Left lung (tissue), 10 donors: Measurements from ENCODE around the gene DNAJB6. TPM values are rescaled to one million over a fixed set of nuclear protein-coding genes. Genes with fewer than 3 reads are reported as not detected.
"Not testable (repeated sequence)": the region's sequence is repeated elsewhere in the genome, so short reads cannot be mapped to it uniquely, and the experiment has no call there.

Experiments used
- ATAC-seq: fragments of 200-7000 bp; cut with Tn5 transposase; one replicate; pipeline ENCODE4 v1.9.1; 2020; ENCODE audit warnings: moderate library complexity
- DNase-seq, 4 donors: peaks; one replicate each; pipeline ENCODE4 v3.0.0-alpha.2; 2013 to 2020
- H3K27ac ChIP-seq, 2 donors: fragments of 200-600 bp; sonication (generic) in 1 of 2; one replicate each; pipeline versions ENCODE4 v1.5.0 to v1.8.0; 2020 to 2021
- H3K27me3 ChIP-seq, 2 donors: fragments of 200-600 bp; sonication (generic) in 1 of 2; one replicate each; pipeline versions ENCODE4 v1.5.0 to v1.8.0; 2020 to 2021
- H3K36me3 ChIP-seq, 2 donors: fragments of 200-600 bp; sonication (generic) in 1 of 2; one replicate each; pipeline versions ENCODE4 v1.5.0 to v1.8.0; 2020 to 2021
- H3K4me1 ChIP-seq, 2 donors: fragments of 200-600 bp; one replicate each; pipeline ENCODE4 v1.8.0; 2021
- H3K4me3 ChIP-seq, 2 donors: fragments of 200-600 bp; sonication (generic) in 1 of 2; one replicate each; pipeline versions ENCODE4 v1.5.0 to v1.8.0; 2020 to 2021; ENCODE audit warnings: mild to moderate bottlenecking in 1 of 2
- H3K9me3 ChIP-seq, 2 donors: fragments of 200-600 bp; sonication (generic) in 1 of 2; one replicate each; pipeline versions ENCODE4 v1.5.0 to v1.8.0; 2020 to 2021
- intact Hi-C, 2 donors: fragments of 100-400 bp; cut with DNase I; formaldehyde crosslinking; loops; one replicate each; pipeline versions ENCODE4 v1.11.2 to v1.14.2; 2022
- polyA plus RNA-seq, 6 donors: library from polyadenylated mRNA; unstranded; fragments of 120-200 nt; gene quantifications; one replicate each; pipeline ENCODE4 v1.2.1, GENCODE V29; 2013; ENCODE audit not compliant: insufficient read length in 6 of 6
- total RNA-seq, 2 donors: library from RNA; stranded (reverse); fragmentation: NEBNext Ultra II Directional; extraction: Animal tissue kit (Norgen Biotek cat#: 25700); gene quantifications; one replicate each; pipeline ENCODE4 v1.2.1, GENCODE V29; 2021
- TF ChIP-seq, protein P1 (sequence below), 2 donors: fragments of 200-600 bp; sonication (generic) in 1 of 2; IDR thresholded peaks; one replicate each; pipeline versions ENCODE4 v1.5.0 to v1.8.0; 2021; ENCODE audit warnings: antibody characterized with exemption in 2 of 2
- donor health status: DM: no; HTN: yes; CAD: no.
- donor health status: DM: no; HTN: no; CAD: no.

The DNAJB6 gene
- total and polyA plus RNA-seq, 8 donors = 76.6 to 150 (median 131) TPM

DNA sequence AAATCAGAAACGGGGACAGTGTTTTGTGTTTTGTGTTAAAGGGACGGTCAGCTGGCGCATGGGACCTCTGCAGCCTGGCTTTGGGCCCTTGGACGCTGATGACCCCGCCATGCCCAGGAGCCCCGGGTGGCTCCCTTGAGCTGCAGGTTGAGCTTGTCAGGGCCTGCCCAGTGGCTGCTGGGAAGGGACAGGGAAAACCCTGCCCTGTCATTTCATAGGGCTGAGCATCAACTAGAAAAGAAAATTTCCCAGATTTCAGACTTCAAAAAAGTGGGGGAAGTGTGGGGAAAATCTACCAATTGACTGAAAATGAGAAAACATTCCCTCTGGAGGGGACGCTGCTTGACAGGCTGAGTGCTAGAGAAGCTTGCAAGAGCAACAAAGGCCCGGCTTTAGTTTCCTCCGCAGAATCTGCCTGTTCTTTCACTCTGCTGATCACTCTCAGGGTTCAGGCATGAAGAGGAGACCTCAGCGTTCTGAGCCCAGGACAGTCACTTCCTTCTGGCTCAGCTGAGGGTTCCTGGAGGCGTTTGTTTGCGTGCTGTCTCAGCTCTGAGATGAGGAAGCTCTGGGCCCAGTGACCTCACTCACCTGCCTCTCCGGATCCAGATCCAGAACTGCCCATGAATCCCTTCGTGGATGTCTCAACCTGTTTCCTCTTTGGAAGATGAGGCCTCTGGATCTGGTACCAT, 18.6 kb upstream of the DNAJB6 start:
- H3K36me3 ChIP-seq = no peaks in the 10 kb centered on the region
- H3K27me3 ChIP-seq = no peaks in the 10 kb centered on the region
- peaks cover 0 to 11% of the 10 kb centered on the region in 2 donors for H3K4me1 ChIP-seq
- DNase-seq (peak in 1 of 4 donors; percentile 76), ATAC-seq (peak; percentile 83)
- peak overlapping the region; percentile 15 to 78 for H3K27ac ChIP-seq
- intact Hi-C loops = no loop called here
- H3K4me3 ChIP-seq = no peak overlapping the region
- TF ChIP-seq, protein P1, sequence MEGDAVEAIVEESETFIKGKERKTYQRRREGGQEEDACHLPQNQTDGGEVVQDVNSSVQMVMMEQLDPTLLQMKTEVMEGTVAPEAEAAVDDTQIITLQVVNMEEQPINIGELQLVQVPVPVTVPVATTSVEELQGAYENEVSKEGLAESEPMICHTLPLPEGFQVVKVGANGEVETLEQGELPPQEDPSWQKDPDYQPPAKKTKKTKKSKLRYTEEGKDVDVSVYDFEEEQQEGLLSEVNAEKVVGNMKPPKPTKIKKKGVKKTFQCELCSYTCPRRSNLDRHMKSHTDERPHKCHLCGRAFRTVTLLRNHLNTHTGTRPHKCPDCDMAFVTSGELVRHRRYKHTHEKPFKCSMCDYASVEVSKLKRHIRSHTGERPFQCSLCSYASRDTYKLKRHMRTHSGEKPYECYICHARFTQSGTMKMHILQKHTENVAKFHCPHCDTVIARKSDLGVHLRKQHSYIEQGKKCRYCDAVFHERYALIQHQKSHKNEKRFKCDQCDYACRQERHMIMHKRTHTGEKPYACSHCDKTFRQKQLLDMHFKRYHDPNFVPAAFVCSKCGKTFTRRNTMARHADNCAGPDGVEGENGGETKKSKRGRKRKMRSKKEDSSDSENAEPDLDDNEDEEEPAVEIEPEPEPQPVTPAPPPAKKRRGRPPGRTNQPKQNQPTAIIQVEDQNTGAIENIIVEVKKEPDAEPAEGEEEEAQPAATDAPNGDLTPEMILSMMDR (IDR thresholded peaks at IDR 0.05) = no peak
- no peaks in the 10 kb centered on the region for H3K9me3 ChIP-seq

DNA sequence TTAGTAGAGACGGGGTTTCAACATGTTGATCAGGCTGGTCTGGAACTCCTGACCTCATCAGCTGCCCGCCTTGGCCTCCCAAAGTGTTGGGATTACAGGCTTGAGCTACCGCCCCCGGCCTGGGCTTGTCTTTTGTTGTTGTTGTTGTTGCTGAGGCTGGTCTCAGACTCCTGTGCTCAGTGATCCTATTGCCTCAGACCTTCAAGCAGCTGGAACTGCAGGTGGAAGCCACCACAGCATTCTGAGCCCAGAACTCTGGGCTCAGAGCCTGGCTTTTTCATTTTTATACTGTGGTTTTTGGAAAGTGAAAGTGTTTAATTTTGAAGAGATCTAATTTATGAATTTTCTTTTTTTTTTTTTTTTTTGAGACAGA, 16.2 kb upstream of the DNAJB6 start:
- intact Hi-C loops = no loop called here
- Histone ChIP-seq H3K36me3 (no peaks in the 10 kb centered on the region), H3K4me3 (no peak overlapping the region), H3K27me3 (no peaks in the 10 kb centered on the region), H3K9me3 (no peaks in the 10 kb centered on the region), H3K4me1 (peaks cover 0 to 11% of the 10 kb centered on the region in 2 donors), H3K27ac (no peak overlapping the region)
- ATAC-seq (peak; percentile 39), DNase-seq (peak in 1 of 4 donors; percentile 13)
- TF ChIP-seq, protein P1 (IDR thresholded peaks at IDR 0.05) = no peak

DNA sequence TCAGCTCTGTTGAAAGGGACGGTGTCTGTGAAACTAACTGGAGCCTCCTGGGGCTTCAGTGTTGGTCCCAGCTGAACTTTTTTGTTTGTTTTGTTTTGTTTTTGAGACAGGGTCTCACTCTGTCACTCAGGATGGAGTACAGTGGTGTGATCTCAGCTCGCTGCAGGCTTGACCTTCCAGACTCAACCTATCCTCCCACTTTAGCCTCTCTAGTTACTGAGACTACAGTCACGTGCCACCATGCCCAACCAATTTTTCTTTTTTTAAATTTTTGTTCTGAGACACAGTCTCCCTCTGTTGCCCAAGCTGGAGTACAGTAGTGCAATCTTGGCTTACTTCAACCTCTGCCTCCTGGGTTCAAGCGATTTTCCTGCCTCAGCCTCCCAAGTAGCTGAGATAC, 13.4 kb upstream of the DNAJB6 start:
- Histone ChIP-seq H3K9me3 (no peaks in the 10 kb centered on the region), H3K27ac (no peak overlapping the region), H3K36me3 (no peaks in the 10 kb centered on the region), H3K4me1 (peaks cover 0 to 5% of the 10 kb centered on the region in 2 donors), H3K4me3 (no peak overlapping the region), H3K27me3 (no peaks in the 10 kb centered on the region)
- intact Hi-C loops = no loop called here
- no peak for ATAC-seq
- peak in 1 of 4 donors; percentile 3 for DNase-seq
- TF ChIP-seq, protein P1 (IDR thresholded peaks at IDR 0.05) = no peak

DNA sequence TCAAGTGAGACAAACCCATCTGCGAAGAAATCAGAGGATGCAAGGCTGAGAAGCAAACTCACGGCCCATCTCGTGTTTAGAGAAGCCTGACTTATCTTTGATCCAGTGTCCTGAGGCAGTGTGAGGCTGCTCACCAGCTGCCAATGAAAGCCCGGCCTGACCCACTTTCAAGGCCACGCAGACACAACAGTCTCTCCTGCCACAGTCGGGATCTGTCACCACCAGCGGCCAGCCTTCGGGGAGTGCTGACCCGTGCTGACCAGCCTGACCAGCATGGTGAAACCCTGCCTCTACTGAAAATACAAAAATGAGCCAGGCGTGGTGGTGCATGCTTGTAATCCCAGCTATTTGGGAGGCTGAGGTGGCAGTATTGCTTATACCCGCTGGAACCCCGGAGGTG, 7.4 kb upstream of the DNAJB6 start:
- Histone ChIP-seq H3K4me1 (no peaks in the 10 kb centered on the region), H3K27me3 (no peaks in the 10 kb centered on the region), H3K36me3 (no peaks in the 10 kb centered on the region), H3K9me3 (no peaks in the 10 kb centered on the region), H3K4me3 (no peak overlapping the region), H3K27ac (no peak overlapping the region)
- TF ChIP-seq, protein P1 (IDR thresholded peaks at IDR 0.05) = no peak
- intact Hi-C loops = no loop called here
- ATAC-seq (no peak), DNase-seq (no peak)

DNA sequence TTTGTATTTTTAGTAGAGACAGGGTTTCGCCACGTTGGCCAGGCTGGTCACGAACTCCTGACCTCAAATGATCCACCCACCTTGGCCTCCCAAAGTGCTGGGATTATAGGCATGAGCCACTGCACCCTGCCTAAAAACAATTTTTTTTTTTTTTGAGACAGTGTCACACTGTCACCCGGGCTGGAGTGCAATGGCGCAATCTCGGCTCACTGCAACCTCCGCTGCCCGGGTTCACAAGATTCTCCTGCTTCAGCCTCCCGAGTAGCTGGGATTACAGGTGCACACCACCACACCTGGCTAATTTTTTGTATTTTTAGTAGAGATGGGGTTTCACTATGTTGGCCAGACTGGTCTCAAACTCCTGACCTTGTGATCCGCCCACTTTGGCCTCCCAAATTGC, 6.2 kb upstream of the DNAJB6 start:
- not testable (repeated sequence) for DNase-seq

DNA sequence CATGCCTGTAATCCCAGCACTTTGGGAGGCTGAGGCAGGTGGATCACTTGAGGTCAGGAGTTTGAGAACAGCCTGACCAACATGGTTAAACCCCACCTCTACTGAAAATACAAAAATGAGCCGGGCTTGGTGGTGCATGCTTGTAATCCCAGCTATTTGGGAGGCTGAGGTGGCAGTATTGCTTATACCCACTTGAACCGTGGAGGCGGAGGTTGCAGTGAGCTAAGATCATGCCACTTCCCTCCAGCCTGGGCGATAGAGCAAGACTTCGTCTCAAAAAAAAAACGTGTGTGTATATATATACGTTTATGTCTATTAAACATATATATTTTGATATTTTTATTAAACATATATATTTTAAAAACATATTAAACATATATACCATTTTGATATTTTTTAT, 5.8 kb upstream of the DNAJB6 start:
- intact Hi-C loops, ATAC-seq: not testable (repeated sequence)

More for the DNA sequence above, 6.2 kb upstream of the DNAJB6 start:
- H3K27ac ChIP-seq, H3K9me3 ChIP-seq, H3K36me3 ChIP-seq, H3K4me1 ChIP-seq, ATAC-seq, intact Hi-C loops, H3K27me3 ChIP-seq, H3K4me3 ChIP-seq: not testable (repeated sequence)

More for the DNA sequence above, 5.8 kb upstream of the DNAJB6 start:
- H3K4me3 ChIP-seq, H3K27me3 ChIP-seq, H3K4me1 ChIP-seq, H3K27ac ChIP-seq, H3K36me3 ChIP-seq, DNase-seq, H3K9me3 ChIP-seq: not testable (repeated sequence)
